KBM-7 (cell line): Measurements from ENCODE around the gene DLK1.

Source experiments
- DNase-seq: peaks from one replicate; pipeline ENCODE4 v3.0.0-alpha.2; 2015
- in situ Hi-C: fragments of 300-500 bp; cut with MboI; formaldehyde crosslinking; loops from 2 replicates; pipeline ENCODE4 v1.14.3; 2020; ENCODE audit warnings: low sequenced_read_pairs, low pct_unique_long_range_greater_than_20kb, mixed read lengths

The DLK1 gene

DNA sequence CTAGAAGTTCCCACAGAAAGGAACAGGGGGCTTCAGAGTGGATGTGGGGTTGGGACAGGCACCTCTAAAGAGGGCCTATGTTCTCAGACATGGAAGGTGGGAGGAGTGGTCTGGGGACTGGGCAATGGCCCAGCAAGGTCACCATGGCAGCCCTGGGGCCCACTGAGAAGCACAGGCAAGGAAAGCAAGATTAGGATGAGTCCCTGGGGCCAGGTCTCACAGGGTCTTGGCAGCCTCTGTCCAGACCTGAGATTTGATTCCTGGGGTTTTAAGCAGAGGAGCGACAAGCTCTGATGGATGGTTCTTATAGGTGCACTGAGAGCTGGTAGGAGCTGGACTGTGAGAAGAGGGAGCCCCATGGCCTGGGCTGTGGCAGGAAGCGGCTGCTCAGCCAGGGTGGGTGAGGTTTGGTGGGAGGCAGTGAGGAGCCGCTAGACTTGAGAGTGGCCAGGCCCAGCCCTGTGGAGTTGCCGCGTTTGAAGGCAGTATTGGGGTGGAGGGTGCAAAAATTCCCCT lies 44.0 kb downstream of the DLK1 start:
- no peak for DNase-seq
- in situ Hi-C loops: no loop called here

DNA sequence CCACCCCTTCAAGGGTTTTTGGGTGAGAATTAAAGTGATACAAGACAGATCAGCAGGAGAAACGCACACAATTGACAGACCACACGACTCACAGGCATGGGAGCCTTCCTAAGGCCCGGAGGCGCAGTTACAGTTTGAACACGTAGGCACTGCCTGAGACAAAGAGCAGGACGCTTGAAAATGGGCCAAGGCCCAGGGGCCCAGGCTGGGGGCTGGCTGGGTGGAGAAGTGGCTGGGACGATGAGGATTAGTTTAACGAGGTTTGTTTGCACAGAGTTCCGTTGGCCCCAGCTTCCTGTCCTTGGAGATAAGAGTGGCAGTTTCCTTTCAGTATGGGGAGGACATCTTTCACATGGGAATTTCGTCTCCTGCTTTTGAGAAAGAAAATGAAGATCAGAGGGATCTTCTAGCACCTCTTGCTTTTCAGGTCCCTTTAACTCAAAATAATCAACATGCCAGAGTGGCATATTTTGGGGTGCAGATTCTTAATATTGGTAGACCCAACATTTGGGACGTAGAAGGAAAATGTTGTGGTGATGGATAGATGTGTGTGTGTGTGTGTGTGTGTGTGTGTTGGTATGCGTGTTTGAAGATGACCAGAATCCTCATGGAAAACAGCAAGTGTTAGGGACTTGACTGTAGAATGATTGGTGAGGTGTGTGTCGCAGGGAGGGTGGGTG lies 44.6 kb downstream of the DLK1 start:
- peak; percentile 91 for DNase-seq
- in situ Hi-C loops: no loop called here

DNA sequence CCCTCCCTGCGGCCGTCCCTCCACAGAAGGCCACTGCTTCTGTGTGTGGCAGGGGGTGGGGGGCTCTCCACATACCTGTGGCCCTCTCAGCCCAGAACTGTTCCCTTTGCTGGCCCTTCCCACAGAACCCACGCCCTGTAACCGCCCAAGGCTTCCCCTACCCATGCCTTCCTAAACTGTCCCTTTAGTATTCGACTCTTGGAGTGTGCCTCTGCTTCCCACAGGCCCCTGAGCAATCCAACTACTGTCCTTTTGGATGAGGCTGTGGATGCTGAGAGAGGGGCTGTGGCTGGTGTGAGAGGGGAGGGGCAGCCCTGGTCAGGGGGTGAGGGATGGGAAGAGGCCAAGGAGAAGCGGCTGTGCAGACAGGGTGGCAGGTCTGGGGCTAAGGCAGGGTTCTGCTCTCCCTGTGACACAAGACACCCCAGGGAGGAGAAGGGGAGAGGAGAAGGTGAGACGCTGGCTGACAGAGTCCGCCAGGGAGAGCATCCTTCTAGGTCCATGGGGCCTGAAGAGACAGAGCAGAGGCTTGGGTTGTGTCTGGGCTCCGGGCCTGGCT lies 46.0 kb downstream of the DLK1 start:
- in situ Hi-C loops: no loop called here
- DNase-seq: no peak

DNA sequence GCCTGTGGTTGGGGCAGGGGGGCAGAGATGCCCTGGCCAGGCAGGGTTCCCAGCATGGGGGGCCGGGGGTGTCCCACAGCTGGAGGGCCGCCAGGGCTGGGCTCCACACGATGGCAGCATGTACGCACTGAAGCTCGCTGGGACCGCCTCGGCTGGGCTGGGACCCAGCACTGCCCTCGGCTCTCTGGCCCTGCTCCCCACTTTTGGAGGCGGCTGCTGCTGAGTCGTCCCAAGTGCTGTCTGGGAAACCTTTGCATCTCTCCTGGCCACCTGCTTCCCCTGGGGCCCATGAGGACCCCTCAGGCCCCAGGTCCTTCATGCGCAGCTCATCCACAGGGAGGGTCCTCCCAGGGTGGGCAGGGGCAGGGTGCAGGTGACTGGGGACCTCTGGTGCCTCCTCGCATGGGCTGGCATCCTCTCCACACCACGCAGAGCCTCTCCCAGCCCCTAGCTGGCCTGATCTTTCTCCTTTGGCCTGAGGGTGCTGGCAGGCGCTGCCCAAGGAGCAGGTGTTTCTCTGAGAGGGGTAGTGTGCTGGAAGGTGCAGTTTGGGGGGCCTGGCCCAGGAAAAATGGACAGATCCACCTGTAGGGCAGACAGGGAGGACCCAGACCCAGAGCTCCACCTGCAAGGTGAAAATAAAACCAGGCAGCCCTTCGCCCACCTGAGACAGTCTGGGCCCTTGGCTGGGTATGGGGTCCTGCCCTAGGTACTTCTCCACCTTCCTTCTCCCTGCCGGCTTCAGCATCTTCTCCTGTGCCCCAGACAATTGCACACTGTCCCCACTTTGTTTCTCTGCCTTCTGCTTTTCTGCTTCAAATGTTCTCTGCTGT lies 46.9 kb downstream of the DLK1 start:
- in situ Hi-C loops: no loop called here
- no peak for DNase-seq

DNA sequence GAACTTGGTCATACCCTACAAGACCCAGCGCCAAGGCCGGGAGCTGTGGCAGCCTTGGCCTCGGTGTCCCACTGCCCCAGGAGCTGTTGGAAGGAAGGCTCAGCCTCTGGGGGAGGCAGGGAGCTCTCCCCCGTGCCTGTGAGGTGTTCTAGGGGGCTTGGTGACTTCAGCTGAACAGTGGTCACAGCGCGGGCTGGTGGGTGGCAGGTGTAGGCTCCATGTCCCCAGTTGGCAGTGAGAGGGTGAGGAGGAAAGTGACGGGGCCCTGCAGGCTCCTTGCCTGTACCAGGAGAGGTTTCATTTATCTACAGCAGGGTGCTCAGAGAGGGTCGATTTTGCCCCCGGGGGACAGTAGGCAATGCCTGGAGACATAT lies 47.5 kb downstream of the DLK1 start:
- no peak for DNase-seq
- in situ Hi-C loops: no loop called here

DNA sequence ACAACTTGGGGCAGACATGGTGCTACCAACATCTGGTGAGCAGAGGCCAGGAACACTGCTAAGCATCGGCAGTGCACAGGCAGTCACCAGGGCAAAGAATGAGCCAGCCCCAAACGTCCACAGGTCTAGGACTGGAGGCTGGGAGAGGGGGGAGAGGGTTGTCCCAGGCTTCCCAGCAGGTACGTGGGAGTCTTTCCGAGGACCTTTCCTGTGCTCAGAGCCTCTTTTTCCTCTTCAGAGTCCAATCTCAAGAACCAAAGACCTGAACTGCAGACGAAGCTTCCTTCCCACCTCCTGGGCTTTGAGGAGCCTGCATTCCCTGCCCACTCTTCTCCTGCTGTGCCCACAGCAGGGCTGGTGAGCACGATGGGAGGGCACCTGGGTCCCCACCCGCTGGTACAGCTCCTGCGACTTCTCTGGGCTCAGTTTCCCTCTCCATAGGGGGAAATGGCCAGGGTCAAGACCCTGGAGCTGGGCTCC lies 48.7 kb downstream of the DLK1 start:
- no peak for DNase-seq
- in situ Hi-C loops: no loop called here

- DNase-seq: no peak
- in situ Hi-C loops: no loop called here
These were observed 49.3 kb downstream of the DLK1 start for GRCh38 chr14:100775831-100776591.

- DNase-seq: no peak
These were observed 50.1 kb downstream of the DLK1 start for GRCh38 chr14:100776681-100777365.

DNA sequence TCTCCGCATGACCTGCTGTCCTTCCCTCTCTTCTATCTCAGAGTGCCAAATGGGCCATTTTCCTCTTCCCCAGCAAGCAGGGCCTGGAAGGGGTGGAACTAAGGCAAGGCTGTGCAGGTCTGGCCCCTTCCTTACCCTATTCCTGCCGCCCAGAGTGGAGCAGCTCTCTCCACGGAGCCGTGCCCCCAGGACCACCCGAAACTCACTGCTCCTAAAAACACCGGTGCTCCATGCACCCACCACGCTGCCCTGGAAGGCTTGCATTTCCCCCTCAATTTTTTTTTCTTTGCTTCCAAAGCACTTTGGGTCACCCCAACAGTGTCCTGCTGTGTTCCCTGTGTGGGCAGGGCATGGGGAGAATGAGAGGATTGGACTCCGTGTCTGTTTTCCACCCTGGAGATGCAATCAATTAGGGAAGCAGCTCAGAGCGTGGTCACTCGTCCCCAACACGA lies 50.7 kb downstream of the DLK1 start:
- DNase-seq: no peak
- in situ Hi-C loops: no loop called here

More at GRCh38 chr14:100776681-100777365, 50.1 kb downstream of the DLK1 start:
- in situ Hi-C loops: no loop called here

- no peak for DNase-seq
- in situ Hi-C loops: no loop called here
These were observed 51.3 kb downstream of the DLK1 start for GRCh38 chr14:100777818-100778525.

- DNase-seq: no peak
- in situ Hi-C loops: no loop called here
These were observed 51.8 kb downstream of the DLK1 start for GRCh38 chr14:100778526-100778882.

DNA sequence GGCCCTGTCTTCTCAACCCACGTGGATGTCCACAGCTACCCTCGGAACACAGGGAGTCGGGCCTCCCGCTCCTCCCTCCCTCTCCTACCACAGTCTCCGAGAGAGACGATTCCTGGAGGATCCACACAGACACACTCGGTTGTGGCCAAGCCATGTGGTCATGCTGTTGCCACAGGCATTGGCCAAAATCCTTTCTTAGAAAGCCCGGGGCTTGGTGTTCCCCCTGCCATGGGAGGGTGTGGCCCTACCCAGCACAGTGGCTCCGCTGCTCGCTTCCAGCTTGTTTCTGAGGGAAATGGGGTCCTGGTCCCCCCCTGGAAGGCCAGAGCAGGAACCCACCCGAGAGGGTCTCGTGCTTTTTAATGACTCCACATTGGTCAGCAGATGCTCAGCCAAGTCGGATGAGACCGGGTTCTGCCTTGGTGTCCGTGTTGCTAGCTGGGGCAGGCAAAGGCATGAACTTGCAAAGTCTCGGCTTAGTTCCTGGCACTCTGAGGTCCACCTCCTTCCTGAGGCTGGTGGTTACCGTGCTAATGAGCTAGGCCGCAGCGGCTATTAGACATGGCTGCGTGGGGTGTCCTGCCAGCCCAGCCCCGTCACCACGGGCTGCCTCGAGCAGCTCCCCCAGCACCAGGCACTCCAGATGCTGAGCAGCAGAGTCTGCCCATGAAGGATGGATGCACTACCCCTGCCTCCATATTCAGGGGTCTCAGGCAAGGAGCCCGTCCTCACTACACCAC lies 52.4 kb downstream of the DLK1 start:
- no peak for DNase-seq
- in situ Hi-C loops: no loop called here

GRCh38 chr14:100779691-100780080 lies 53.0 kb downstream of the DLK1 start:
- in situ Hi-C loops: no loop called here
- DNase-seq: no peak

- in situ Hi-C loops: no loop called here
- no peak for DNase-seq
These were observed 53.6 kb downstream of the DLK1 start for GRCh38 chr14:100780246-100780645.

DNA sequence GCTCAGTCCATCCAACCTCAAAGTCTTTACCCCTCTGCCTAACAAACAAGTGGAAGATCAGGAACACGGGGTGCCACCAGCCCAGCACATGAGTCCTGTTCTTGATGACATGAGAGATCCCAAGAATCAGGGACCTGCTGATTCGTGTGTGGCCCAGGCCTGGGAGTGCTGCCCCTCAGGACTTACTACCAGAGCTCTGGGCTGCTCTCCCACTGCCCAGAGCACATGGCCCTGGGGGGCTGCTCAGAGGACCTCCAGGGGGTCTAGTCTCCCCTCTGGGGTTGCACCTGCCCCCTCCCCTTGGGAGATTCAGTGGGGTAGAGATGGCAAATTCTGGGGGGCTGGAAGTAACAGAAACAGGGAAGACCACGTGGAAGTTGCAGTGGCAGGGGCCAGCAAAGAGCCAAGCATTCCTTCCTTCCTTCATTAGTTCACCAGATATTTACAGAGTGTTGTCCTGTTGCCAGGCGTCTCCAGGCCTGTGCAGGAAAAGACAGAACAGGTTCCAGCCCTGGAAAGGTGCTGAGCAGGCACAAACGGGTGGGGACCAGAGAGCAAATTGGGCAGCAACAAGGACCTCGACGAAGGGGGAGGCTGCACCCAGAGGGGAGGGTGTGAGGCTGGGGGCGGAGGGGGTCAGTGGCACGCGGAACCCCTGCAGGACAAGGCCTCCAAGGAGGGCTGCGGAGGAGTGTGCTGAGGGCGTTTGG lies 54.1 kb downstream of the DLK1 start:
- in situ Hi-C loops: no loop called here

GRCh38 chr14:100781952-100782351 lies 55.3 kb downstream of the DLK1 start:
- DNase-seq: no peak
- in situ Hi-C loops: no loop called here

More for the DNA sequence above, 54.1 kb downstream of the DLK1 start:
- no peak for DNase-seq
